Measurements from ENCODE around the gene FTL. TPM values are rescaled to one million over a fixed set of nuclear protein-coding genes. Genes with fewer than 3 reads are reported as not detected.

Gene FTL
- total RNA-seq, 4 donors from 2014 or later, result 5,249 to 9,852 (median 6,180) TPM

DNA sequence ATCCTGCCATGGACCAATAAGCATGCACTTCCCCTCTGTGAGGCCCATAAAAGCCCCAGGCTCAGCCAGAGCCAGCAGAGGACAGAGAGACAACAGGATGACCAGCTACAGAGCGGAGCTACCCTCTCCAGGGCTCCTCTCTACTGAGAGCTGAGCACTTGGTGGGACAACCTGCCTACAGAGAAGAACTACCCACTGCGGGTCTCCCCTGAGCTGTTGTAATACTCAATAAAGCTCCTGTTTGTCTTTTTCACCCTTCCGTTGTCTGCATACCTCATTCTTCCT lies 17.9 kb upstream of the FTL start:
- Histone ChIP-seq H3K36me3 (peaks cover 0 to 5% (median 0%) of the 10 kb centered on the region in 3 donors), H3K27ac (no peak overlapping the region), H3K4me1 (no peaks in the 10 kb centered on the region), H3K9me3 (peaks cover 0 to 8% (median 0%) of the 10 kb centered on the region in 4 donors), H3K27me3 (no peaks in the 10 kb centered on the region), H3K4me3 (no peak overlapping the region)
- no peak for DNase-seq
- TF ChIP-seq, protein P1, sequence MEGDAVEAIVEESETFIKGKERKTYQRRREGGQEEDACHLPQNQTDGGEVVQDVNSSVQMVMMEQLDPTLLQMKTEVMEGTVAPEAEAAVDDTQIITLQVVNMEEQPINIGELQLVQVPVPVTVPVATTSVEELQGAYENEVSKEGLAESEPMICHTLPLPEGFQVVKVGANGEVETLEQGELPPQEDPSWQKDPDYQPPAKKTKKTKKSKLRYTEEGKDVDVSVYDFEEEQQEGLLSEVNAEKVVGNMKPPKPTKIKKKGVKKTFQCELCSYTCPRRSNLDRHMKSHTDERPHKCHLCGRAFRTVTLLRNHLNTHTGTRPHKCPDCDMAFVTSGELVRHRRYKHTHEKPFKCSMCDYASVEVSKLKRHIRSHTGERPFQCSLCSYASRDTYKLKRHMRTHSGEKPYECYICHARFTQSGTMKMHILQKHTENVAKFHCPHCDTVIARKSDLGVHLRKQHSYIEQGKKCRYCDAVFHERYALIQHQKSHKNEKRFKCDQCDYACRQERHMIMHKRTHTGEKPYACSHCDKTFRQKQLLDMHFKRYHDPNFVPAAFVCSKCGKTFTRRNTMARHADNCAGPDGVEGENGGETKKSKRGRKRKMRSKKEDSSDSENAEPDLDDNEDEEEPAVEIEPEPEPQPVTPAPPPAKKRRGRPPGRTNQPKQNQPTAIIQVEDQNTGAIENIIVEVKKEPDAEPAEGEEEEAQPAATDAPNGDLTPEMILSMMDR (IDR thresholded peaks at IDR 0.05), result no peak
- TF ChIP-seq POLR2A (IDR thresholded peaks at IDR 0.05), result no peak

DNA sequence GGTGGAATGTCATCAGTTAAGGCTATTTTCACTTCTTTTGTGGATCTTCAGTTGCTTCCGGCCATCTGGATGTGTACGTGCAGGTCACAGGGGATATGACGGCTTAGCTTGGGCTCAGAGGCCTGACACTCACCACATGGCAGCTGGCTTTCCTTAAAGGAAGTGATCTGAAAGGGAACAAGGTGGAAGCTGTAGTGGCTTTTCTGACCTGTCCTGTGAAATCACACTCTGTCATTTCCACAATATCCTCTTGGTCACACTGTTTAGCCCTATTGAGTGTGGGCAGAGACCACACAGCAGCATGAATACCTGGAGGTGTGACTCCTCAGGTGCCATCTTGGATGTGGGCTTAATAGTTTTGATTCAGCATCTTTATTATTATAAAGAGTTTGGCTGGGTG lies 14.9 kb upstream of the FTL start:
- Histone ChIP-seq H3K27me3 (no peaks in the 10 kb centered on the region), H3K4me3 (no peak overlapping the region), H3K4me1 (peaks cover 0 to 6% (median under 1%) of the 10 kb centered on the region in 4 donors), H3K36me3 (no peaks in the 10 kb centered on the region), H3K27ac (no peak overlapping the region), H3K9me3 (peaks cover 0 to 8% (median 0%) of the 10 kb centered on the region in 4 donors)
- no peak for TF ChIP-seq POLR2A (IDR thresholded peaks at IDR 0.05)
- TF ChIP-seq, protein P1 (IDR thresholded peaks at IDR 0.05), result no peak
- DNase-seq, result no peak

DNA sequence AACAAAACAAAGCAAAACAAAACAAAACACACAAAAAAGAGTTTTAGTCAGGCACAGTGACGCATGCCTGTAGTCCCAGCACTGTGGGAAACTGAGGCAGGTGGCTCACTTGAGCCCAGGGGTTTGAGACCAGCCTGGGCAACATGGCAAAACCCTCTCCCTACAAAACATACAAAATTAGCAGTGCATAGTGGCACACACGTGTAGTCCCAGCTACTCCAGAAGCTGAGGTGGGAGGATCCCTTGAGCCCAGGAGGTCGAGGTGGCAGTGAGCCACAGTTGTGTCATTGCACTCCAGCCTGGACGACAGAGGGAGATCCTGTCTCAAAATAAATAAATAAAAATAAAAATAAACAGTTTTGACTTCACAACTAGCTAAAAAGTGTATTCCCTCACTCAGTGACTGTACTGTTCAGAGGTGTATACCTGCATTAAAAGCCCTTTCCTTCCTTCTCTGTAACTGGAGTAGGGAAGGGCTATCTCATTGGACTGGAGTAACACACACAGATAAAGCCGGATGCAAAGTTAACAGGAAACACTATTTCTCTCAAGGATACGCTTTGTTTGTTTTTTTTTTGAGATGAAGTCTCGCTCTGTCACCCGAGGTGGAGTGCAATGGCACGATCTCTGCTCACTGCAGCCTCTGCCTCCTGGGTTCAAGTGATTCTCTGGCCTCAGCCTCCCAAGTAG lies 14.1 kb upstream of the FTL start:
- Histone ChIP-seq H3K4me3 (no peak overlapping the region), H3K27ac (no peak overlapping the region), H3K36me3 (no peaks in the 10 kb centered on the region), H3K9me3 (peaks cover 0 to 8% (median 0%) of the 10 kb centered on the region in 4 donors), H3K27me3 (no peaks in the 10 kb centered on the region), H3K4me1 (peaks cover 0 to 12% (median 4%) of the 10 kb centered on the region in 4 donors)
- TF ChIP-seq, protein P1 (IDR thresholded peaks at IDR 0.05), result no peak
- TF ChIP-seq POLR2A (IDR thresholded peaks at IDR 0.05), result no peak
- no peak for DNase-seq

DNA sequence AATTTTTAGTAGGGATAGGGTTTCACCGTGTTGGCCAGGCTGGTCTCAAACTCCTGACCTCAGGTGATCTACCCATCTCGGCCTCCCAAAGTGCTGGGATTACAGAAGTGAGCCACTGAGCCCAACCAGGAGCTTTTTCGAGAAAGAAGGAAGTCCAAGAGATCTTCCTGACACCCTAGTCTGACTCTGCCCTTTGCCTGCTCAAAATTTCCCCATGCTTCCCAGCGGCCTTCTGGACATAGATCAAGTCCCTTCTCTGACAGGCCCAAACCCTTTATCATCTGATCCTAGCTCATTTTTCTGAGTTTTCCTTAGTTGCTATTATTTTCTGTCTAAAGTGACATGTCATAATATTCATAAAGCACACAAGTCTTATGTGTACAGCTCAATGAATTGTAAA lies 12.0 kb upstream of the FTL start:
- DNase-seq, result no peak
- H3K27me3 ChIP-seq, result no peaks in the 10 kb centered on the region

DNA sequence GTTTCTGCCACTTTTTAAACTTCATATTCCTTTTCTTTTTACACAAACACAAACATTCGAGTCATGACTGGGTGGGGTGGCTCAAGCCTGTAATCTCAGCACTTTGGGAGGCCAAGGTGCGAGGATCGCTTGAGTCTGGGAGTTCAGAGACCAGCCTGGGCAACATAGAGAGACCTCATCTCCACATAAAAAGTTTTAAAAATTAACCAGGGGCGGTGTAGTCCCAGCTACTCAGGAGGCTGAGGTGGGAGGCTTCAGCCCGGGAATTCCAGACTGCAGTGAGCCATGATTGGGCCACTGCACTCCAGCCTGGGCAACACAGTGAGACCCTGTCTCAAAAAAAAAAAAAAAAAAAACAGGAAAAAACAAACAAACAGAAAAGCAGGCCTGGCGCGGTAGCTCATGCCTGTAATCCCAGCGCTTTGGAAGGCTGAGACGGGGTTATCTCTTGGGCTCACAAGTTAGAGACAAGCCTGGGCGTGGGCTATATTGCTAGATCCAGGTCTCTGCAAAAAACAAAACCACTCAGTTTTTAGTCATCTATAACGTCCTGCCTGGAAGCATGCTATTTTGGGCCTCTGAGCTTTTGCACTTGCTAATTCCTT lies 11.0 kb upstream of the FTL start:
- Histone ChIP-seq H3K4me1 (peaks cover 0 to 13% (median 6%) of the 10 kb centered on the region in 4 donors), H3K36me3 (no peaks in the 10 kb centered on the region), H3K9me3 (no peaks in the 10 kb centered on the region), H3K27me3 (no peaks in the 10 kb centered on the region), H3K27ac (peak overlapping the region; percentile 80 to 94 (median 87)), H3K4me3 (peak overlapping the region; percentile 80 to 95 (median 86))
- no peak for TF ChIP-seq POLR2A (IDR thresholded peaks at IDR 0.05)
- TF ChIP-seq, protein P1 (IDR thresholded peaks at IDR 0.05), result no peak
- peak; percentile 35 to 73 (median 61) for DNase-seq

More for the DNA sequence above, 12.0 kb upstream of the FTL start:
- Histone ChIP-seq H3K4me1 (peaks cover 0 to 13% (median 6%) of the 10 kb centered on the region in 4 donors), H3K36me3 (no peaks in the 10 kb centered on the region), H3K27ac (peak overlapping the region in 2 of 4 donors; percentile 80 to 86), H3K9me3 (no peaks in the 10 kb centered on the region), H3K4me3 (no peak overlapping the region)
- TF ChIP-seq, protein P1 (IDR thresholded peaks at IDR 0.05), result no peak
- no peak for TF ChIP-seq POLR2A (IDR thresholded peaks at IDR 0.05)
